HEK293 (cell line): Measurements from ENCODE around the gene SMC1B.

Experiments
- CTCF ChIA-PET: fragments of 350-600 bp; formaldehyde crosslinking; extraction: SDS; loops from one replicate; lab custom pipeline; 2021; ENCODE audit warnings: antibody characterized with exemption; lab: Yijun Ruan, JAX
- POLR2A ChIA-PET: fragments of 300-600 bp; formaldehyde crosslinking; extraction: SDS; loops from one replicate; lab custom pipeline; 2020; ENCODE audit warnings: antibody characterized with exemption, inconsistent platforms; lab: Yijun Ruan, JAX
- H3K27ac ChIP-seq: fragments of 200-500 bp; sonication (Bioruptor generic); 2 replicates; pipeline ENCODE4 v1.5.1; 2014; ENCODE audit warnings: low read depth, low read length, control low read depth, inconsistent platforms; ENCODE audit errors: extremely low read depth
- H3K36me3 ChIP-seq, 2 experiments: fragments of 200-500 bp in 1 of 2; sonication (Bioruptor generic) in 1 of 2; 1 replicate in 1 of 2; 2 replicates in 1 of 2; pipeline ENCODE4 v1.5.1; 2014 to 2017; ENCODE audit warnings: inconsistent platforms in 2 of 2, low read length in 2 of 2; ENCODE audit not compliant: control insufficient read depth in 2 of 2, insufficient read depth in 1 of 2
- H3K4me1 ChIP-seq: fragments of 200-500 bp; sonication (Bioruptor generic); 2 replicates; pipeline ENCODE4 v1.5.1; 2014; ENCODE audit warnings: mild to moderate bottlenecking, low read length, inconsistent platforms; ENCODE audit not compliant: control insufficient read depth, insufficient read depth
- H3K4me3 ChIP-seq: 2 replicates; pipeline ENCODE4 v1.5.1; 2011; ENCODE audit warnings: low read depth, mild to moderate bottlenecking, control low read depth, low read length, moderate library complexity
- H3K9me3 ChIP-seq: fragments of 200-500 bp; sonication (Bioruptor generic); 2 replicates; pipeline ENCODE4 v1.5.1; 2014; ENCODE audit warnings: low read depth, low read length, inconsistent platforms; ENCODE audit not compliant: control insufficient read depth, insufficient read depth
- EGR2 ChIP-seq: fragments of 450-650 bp; formaldehyde crosslinking; IDR thresholded peaks from 2 replicates; pipeline ENCODE4 v1.5.1; 2016; ENCODE audit warnings: low read depth, missing biosample characterization, missing genetic modification characterization
- GFI1B ChIP-seq: fragments of 450-650 bp; formaldehyde crosslinking; IDR thresholded peaks from 2 replicates; pipeline ENCODE4 v1.5.1; 2016; ENCODE audit warnings: missing biosample characterization, missing genetic modification characterization
- HOXC10 ChIP-seq: sonication (generic); formaldehyde crosslinking; IDR thresholded peaks from 2 replicates; pipeline ENCODE4 v1.8.1; 2023; ENCODE audit warnings: mild to moderate bottlenecking, missing genetic modification reagents
- KLF1 ChIP-seq: fragments of 450-650 bp; formaldehyde crosslinking; IDR thresholded peaks from 2 replicates; pipeline ENCODE4 v1.5.1; 2016; ENCODE audit warnings: missing biosample characterization, missing genetic modification characterization
- KLF10 ChIP-seq: fragments of 450-650 bp; IDR thresholded peaks from 2 replicates; pipeline ENCODE4 v1.5.1; 2018; ENCODE audit warnings: missing biosample characterization, mild to moderate bottlenecking, missing genetic modification characterization
- KLF9 ChIP-seq: fragments of 450-650 bp; formaldehyde crosslinking; IDR thresholded peaks from 2 replicates; pipeline ENCODE4 v1.5.1; 2016; ENCODE audit warnings: missing biosample characterization, missing genetic modification characterization, low read depth
- OSR2 ChIP-seq: fragments of 450-650 bp; formaldehyde crosslinking; IDR thresholded peaks from 2 replicates; pipeline ENCODE4 v1.5.1; 2016; ENCODE audit warnings: missing biosample characterization, missing genetic modification characterization
- RBAK ChIP-seq: fragments of 450-650 bp; formaldehyde crosslinking; IDR thresholded peaks from 2 replicates; pipeline ENCODE4 v1.5.1; 2016; ENCODE audit warnings: missing biosample characterization, missing genetic modification characterization
- SP2 ChIP-seq: fragments of 450-650 bp; formaldehyde crosslinking; IDR thresholded peaks from 2 replicates; pipeline ENCODE4 v1.5.1; 2016; ENCODE audit warnings: missing biosample characterization, missing genetic modification characterization
- TRIM28 ChIP-seq: IDR thresholded peaks from 2 replicates; pipeline ENCODE4 v1.6.1; 2011; ENCODE audit warnings: low read length, control low read depth, borderline replicate concordance
- ZBTB17 ChIP-seq: fragments of 450-650 bp; formaldehyde crosslinking; IDR thresholded peaks from 2 replicates; pipeline ENCODE4 v1.5.1; 2016; ENCODE audit warnings: missing biosample characterization, missing genetic modification characterization
- ZBTB21 ChIP-seq: fragments of 450-650 bp; formaldehyde crosslinking; IDR thresholded peaks from 2 replicates; pipeline ENCODE4 v1.5.1; 2017; ENCODE audit warnings: missing biosample characterization, missing genetic modification characterization
- ZIC2 ChIP-seq: fragments of 450-650 bp; formaldehyde crosslinking; IDR thresholded peaks from 2 replicates; pipeline ENCODE4 v1.5.1; 2016; ENCODE audit warnings: missing biosample characterization, missing genetic modification characterization
- ZNF175 ChIP-seq: fragments of 450-650 bp; formaldehyde crosslinking; IDR thresholded peaks from 2 replicates; pipeline ENCODE4 v1.5.1; 2016; ENCODE audit warnings: missing biosample characterization, missing genetic modification characterization
- ZNF292 ChIP-seq: fragments of 450-650 bp; formaldehyde crosslinking; IDR thresholded peaks from 2 replicates; pipeline ENCODE4 v1.5.1; 2016; ENCODE audit warnings: low read depth, missing biosample characterization, missing genetic modification characterization, borderline replicate concordance
- ZNF311 ChIP-seq: fragments of 450-650 bp; formaldehyde crosslinking; IDR thresholded peaks from 2 replicates; pipeline ENCODE4 v1.5.1; 2017; ENCODE audit warnings: missing biosample characterization, missing genetic modification characterization, borderline replicate concordance
- ZNF423 ChIP-seq: fragments of 450-650 bp; formaldehyde crosslinking; IDR thresholded peaks from 2 replicates; pipeline ENCODE4 v1.5.1; 2016; ENCODE audit warnings: missing biosample characterization, missing genetic modification characterization
- ZNF426 ChIP-seq: fragments of 450-650 bp; formaldehyde crosslinking; IDR thresholded peaks from 2 replicates; pipeline ENCODE4 v1.5.1; 2017; ENCODE audit warnings: missing biosample characterization, missing genetic modification characterization, mild to moderate bottlenecking, inconsistent platforms, moderate library complexity
- ZNF677 ChIP-seq: fragments of 450-650 bp; IDR thresholded peaks from 2 replicates; pipeline ENCODE4 v1.5.0; 2018; ENCODE audit warnings: missing biosample characterization, mild to moderate bottlenecking, missing genetic modification characterization, moderate library complexity
- ZSCAN30 ChIP-seq: fragments of 450-650 bp; IDR thresholded peaks from 2 replicates; pipeline ENCODE4 v1.5.1; 2018; ENCODE audit warnings: missing biosample characterization, mild to moderate bottlenecking, missing genetic modification characterization, moderate library complexity
- TF ChIP-seq, protein P1 (sequence below): fragments of 450-650 bp; formaldehyde crosslinking; conservative IDR thresholded peaks from 2 replicates; pipeline ENCODE4 v1.5.1; 2016; ENCODE audit warnings: low read depth, missing biosample characterization, missing genetic modification characterization
- TF ChIP-seq, protein P2 (sequence below): fragments of 450-650 bp; formaldehyde crosslinking; IDR thresholded peaks from 2 replicates; pipeline ENCODE4 v1.5.0; 2017; ENCODE audit warnings: missing biosample characterization, missing genetic modification characterization, borderline replicate concordance
- TF ChIP-seq, protein P3 (sequence below): fragments of 450-650 bp; formaldehyde crosslinking; IDR thresholded peaks from 2 replicates; pipeline ENCODE4 v1.5.1; 2016; ENCODE audit warnings: missing biosample characterization, missing genetic modification characterization
- TF ChIP-seq, protein P4 (sequence below): fragments of 450-650 bp; formaldehyde crosslinking; IDR thresholded peaks from 2 replicates; pipeline ENCODE4 v1.5.1; 2017; ENCODE audit warnings: missing biosample characterization, missing genetic modification characterization
- TF ChIP-seq, protein P5 (sequence below): IDR thresholded peaks from 2 replicates; pipeline ENCODE4 v1.6.1; 2011; ENCODE audit warnings: mild to moderate bottlenecking, low read depth, low read length, borderline replicate concordance

SMC1B gene

DNA sequence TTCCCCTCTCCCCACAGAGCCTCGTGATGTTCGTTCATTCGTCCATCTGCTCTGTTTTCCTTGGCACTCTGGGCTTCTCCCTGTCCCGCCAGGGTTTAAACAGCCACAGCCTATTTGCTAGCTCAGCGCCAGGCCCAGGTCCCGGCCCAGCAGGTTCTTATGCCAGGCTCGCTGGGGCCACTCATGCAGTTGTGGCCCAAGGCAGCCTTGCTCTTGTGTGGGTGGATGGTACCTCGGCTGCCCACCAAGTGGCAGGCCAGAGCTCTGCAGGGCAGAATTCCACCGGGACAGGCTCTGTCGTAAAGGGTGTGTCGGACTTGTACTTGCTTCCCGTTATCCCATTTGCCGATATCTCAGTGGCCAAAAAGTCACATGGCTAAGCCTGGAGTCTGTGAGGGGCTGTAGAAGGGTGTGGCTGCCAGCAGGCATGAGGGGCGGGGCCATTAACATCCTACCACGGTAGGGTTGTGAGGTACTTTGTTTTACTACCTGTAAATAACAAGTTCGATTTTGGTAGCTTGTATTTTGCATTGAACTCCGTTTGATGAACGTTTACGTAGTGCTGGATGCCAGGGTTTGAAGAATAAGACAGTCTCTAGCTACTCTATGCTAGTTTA, 95.7 kb downstream of the SMC1B start:
- Histone ChIP-seq H3K4me3 (no peak overlapping the region), H3K4me1 (peaks cover 27% of the 10 kb centered on the region), H3K27ac (peak overlapping the region; percentile 60), H3K36me3 (peaks cover 3 to 10% of the 10 kb centered on the region in 2 experiments; a peak in 2 of 3 replicates), H3K9me3 (no peaks in the 10 kb centered on the region)
- POLR2A ChIA-PET: no interaction called here
- CTCF ChIA-PET: interaction anchor here (0.6 to 2.1 kb wide), 12 partner anchors 10 to 973 kb away, joined by 3 to 7 read pairs (median 3); no protein-coding TSS in a partner anchor
- TF ChIP-seq, protein P1, sequence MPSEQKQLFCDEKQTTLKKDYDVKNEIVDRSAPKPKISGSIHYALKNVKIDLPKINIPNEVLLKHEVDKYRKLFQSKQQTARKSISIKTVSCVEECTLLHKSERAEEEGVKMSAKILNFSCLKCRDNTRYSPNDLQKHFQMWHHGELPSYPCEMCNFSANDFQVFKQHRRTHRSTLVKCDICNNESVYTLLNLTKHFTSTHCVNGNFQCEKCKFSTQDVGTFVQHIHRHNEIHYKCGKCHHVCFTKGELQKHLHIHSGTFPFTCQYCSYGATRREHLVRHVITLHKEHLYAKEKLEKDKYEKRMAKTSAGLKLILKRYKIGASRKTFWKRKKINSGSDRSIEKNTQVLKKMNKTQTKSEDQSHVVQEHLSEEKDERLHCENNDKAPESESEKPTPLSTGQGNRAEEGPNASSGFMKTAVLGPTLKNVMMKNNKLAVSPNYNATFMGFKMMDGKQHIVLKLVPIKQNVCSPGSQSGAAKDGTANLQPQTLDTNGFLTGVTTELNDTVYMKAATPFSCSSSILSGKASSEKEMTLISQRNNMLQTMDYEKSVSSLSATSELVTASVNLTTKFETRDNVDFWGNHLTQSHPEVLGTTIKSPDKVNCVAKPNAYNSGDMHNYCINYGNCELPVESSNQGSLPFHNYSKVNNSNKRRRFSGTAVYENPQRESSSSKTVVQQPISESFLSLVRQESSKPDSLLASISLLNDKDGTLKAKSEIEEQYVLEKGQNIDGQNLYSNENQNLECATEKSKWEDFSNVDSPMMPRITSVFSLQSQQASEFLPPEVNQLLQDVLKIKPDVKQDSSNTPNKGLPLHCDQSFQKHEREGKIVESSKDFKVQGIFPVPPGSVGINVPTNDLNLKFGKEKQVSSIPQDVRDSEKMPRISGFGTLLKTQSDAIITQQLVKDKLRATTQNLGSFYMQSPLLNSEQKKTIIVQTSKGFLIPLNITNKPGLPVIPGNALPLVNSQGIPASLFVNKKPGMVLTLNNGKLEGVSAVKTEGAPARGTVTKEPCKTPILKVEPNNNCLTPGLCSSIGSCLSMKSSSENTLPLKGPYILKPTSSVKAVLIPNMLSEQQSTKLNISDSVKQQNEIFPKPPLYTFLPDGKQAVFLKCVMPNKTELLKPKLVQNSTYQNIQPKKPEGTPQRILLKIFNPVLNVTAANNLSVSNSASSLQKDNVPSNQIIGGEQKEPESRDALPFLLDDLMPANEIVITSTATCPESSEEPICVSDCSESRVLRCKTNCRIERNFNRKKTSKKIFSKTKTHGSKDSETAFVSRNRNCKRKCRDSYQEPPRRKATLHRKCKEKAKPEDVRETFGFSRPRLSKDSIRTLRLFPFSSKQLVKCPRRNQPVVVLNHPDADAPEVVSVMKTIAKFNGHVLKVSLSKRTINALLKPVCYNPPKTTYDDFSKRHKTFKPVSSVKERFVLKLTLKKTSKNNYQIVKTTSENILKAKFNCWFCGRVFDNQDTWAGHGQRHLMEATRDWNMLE: no peak
- no peak for TF ChIP-seq ZNF175 (tag by site-specific recombination)
- TF ChIP-seq KLF1 (tag by site-specific recombination): peak; percentile 82
- TF ChIP-seq RBAK (tag by site-specific recombination): no peak
- TF ChIP-seq ZNF426 (tag by site-specific recombination): no peak
- TF ChIP-seq GFI1B: no peak
- TF ChIP-seq, protein P2, sequence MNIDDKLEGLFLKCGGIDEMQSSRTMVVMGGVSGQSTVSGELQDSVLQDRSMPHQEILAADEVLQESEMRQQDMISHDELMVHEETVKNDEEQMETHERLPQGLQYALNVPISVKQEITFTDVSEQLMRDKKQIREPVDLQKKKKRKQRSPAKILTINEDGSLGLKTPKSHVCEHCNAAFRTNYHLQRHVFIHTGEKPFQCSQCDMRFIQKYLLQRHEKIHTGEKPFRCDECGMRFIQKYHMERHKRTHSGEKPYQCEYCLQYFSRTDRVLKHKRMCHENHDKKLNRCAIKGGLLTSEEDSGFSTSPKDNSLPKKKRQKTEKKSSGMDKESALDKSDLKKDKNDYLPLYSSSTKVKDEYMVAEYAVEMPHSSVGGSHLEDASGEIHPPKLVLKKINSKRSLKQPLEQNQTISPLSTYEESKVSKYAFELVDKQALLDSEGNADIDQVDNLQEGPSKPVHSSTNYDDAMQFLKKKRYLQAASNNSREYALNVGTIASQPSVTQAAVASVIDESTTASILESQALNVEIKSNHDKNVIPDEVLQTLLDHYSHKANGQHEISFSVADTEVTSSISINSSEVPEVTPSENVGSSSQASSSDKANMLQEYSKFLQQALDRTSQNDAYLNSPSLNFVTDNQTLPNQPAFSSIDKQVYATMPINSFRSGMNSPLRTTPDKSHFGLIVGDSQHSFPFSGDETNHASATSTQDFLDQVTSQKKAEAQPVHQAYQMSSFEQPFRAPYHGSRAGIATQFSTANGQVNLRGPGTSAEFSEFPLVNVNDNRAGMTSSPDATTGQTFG: no peak
- peak; percentile 75 for TF ChIP-seq ZBTB17 (tag by site-specific recombination)
- peak; percentile 42; the same call in 1 of the 2 replicates for TF ChIP-seq ZIC2
- no peak for TF ChIP-seq TRIM28
- TF ChIP-seq ZNF311: no peak
- no peak for TF ChIP-seq ZNF292 (tag by site-specific recombination)
- no peak for TF ChIP-seq ZSCAN30 (tag by site-specific recombination)
- no peak for TF ChIP-seq ZNF423 (tag by site-specific recombination)
- TF ChIP-seq EGR2 (tag by site-specific recombination): 0 out of 2 replicates have a peak, but pooled peaks have one; percentile 20
- TF ChIP-seq HOXC10 (CRISPR knock-in tag): no peak
- TF ChIP-seq KLF10 (tag by site-specific recombination): peak; percentile 96
- TF ChIP-seq, protein P3, sequence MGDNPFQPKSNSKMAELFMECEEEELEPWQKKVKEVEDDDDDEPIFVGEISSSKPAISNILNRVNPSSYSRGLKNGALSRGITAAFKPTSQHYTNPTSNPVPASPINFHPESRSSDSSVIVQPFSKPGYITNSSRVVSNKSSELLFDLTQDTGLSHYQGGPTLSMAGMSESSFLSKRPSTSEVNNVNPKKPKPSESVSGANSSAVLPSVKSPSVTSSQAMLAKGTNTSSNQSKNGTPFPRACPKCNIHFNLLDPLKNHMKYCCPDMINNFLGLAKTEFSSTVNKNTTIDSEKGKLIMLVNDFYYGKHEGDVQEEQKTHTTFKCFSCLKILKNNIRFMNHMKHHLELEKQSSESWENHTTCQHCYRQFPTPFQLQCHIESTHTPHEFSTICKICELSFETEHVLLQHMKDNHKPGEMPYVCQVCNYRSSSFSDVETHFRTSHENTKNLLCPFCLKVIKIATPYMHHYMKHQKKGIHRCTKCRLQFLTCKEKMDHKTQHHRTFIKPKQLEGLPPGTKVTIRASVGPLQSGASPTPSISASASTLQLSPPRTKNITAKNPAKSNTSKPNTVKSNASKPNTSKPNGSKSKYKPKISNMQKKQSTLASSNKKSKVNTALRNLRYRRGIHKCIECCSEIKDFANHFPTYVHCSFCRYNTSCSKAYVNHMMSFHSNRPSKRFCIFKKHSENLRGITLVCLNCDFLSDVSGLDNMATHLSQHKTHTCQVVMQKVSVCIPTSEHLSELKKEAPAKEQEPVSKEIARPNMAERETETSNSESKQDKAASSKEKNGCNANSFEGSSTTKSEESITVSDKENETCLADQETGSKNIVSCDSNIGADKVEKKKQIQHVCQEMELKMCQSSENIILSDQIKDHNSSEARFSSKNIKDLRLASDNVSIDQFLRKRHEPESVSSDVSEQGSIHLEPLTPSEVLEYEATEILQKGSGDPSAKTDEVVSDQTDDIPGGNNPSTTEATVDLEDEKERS (tag by site-specific recombination): no peak
- TF ChIP-seq SP2 (tag by site-specific recombination): peak; percentile 35
- TF ChIP-seq, protein P4, sequence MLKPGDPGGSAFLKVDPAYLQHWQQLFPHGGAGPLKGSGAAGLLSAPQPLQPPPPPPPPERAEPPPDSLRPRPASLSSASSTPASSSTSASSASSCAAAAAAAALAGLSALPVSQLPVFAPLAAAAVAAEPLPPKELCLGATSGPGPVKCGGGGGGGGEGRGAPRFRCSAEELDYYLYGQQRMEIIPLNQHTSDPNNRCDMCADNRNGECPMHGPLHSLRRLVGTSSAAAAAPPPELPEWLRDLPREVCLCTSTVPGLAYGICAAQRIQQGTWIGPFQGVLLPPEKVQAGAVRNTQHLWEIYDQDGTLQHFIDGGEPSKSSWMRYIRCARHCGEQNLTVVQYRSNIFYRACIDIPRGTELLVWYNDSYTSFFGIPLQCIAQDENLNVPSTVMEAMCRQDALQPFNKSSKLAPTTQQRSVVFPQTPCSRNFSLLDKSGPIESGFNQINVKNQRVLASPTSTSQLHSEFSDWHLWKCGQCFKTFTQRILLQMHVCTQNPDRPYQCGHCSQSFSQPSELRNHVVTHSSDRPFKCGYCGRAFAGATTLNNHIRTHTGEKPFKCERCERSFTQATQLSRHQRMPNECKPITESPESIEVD (tag by site-specific recombination): no peak
- TF ChIP-seq OSR2 (tag by site-specific recombination): peak; percentile 15; the same call in 1 of the 2 replicates
- peak; percentile 88 for TF ChIP-seq KLF9 (tag by site-specific recombination)
- TF ChIP-seq ZBTB21 (tag by site-specific recombination): no peak
- TF ChIP-seq ZNF677 (tag by site-specific recombination): no peak
- TF ChIP-seq, protein P5, sequence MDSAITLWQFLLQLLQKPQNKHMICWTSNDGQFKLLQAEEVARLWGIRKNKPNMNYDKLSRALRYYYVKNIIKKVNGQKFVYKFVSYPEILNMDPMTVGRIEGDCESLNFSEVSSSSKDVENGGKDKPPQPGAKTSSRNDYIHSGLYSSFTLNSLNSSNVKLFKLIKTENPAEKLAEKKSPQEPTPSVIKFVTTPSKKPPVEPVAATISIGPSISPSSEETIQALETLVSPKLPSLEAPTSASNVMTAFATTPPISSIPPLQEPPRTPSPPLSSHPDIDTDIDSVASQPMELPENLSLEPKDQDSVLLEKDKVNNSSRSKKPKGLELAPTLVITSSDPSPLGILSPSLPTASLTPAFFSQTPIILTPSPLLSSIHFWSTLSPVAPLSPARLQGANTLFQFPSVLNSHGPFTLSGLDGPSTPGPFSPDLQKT: no peak
